Measurements from ENCODE around the gene PDCD4. TPM values are rescaled to one million over a fixed set of nuclear protein-coding genes. Genes with fewer than 3 reads are reported as not detected.
A peak's percentile ranks its signal among the peaks of the same experiment; 100 is the strongest.

PDCD4 gene
- total and polyA plus RNA-seq, 10 of the 15 experiments (the other 5 are each of a cell fraction or from before 2014, with no cell fraction given), result 101 to 372 (median 171) TPM

- Histone ChIP-seq H3K27me3 (replicated peaks in 1 of 2; ENCODE audit: control insufficient read depth in 2 of 2, insufficient read depth in 2 of 2, low read length in 1 of 2) (no peaks in the 10 kb centered on the region), H2AFZ (ENCODE audit: control insufficient read depth, low read depth, low read length) (no peak overlapping the region), H3K9ac (ENCODE audit: control insufficient read depth, insufficient read depth, low read length) (no peak overlapping the region), H4K20me1 (ENCODE audit: control insufficient read depth, insufficient read depth) (no peaks in the 10 kb centered on the region), H3K27ac (ENCODE audit: control insufficient read depth, insufficient read depth) (no peak overlapping the region), H3K9me3 (replicated peaks; ENCODE audit: control insufficient read depth, insufficient read depth, low read length) (no peaks in the 10 kb centered on the region), H3K36me3 (ENCODE audit: control insufficient read depth in 2 of 2, insufficient read depth in 2 of 2, low read length in 1 of 2) (no peaks in the 10 kb centered on the region; a peak in 1 of 4 replicates), H3K4me3 (no peak overlapping the region), H3K79me2 (ENCODE audit: control insufficient read depth, insufficient read depth, low read length) (no peaks in the 10 kb centered on the region), H3K4me2 (ENCODE audit: control insufficient read depth, insufficient read depth) (no peak overlapping the region), H3K4me1 (ENCODE audit: control insufficient read depth, insufficient read depth, low read length) (peaks cover 5% of the 10 kb centered on the region; the same call in 1 of the 2 replicates)
- no TSS peak for BruUV-seq (replicated peaks)
- DNase-seq (ENCODE audit: low read depth, low spot score) (no peak), ATAC-seq (no peak), FAIRE-seq (no peak)
- peak; percentile 47; the same call in 1 of the 2 replicates for TF ChIP-seq POLR2AphosphoS2 (IDR thresholded peaks at IDR 0.05; ENCODE audit: low read depth, low read length)
- TF ChIP-seq USF2 (IDR thresholded peaks at IDR 0.05; ENCODE audit: borderline replicate concordance, low read depth, low read length), result no peak
- in situ Hi-C loops (cut with MboI) (no loop called here), intact Hi-C loops (cut with micrococcal nuclease; ENCODE audit: unreplicated experiment) (no loop called here)
- CTCF ChIA-PET, result interaction anchor here (0.8 to 2.1 kb wide), 9 partner anchors 9 to 164 kb away, joined by 3 to 8 read pairs (median 4); no protein-coding TSS in a partner anchor
- SMC1A ChIA-PET (ENCODE audit: uncharacterized antibody, unreplicated experiment), result interaction anchor here (0.7 to 2.3 kb wide), 14 partner anchors 9 to 117 kb away, joined by 3 to 9 read pairs (median 5); partner anchors contain the start of genes BBIP1 and SHOC2
- RAD21 ChIA-PET (ENCODE audit: unreplicated experiment), result interaction anchor here (0.8 to 1.7 kb wide), 5 partner anchors 8 to 164 kb away, joined by 3 to 11 read pairs (median 5); partner anchors contain the start of genes BBIP1 and SHOC2
- WGBS (ENCODE audit: insufficient coverage, insufficient replicate concordance, low lambda C conversion rate, missing lambda C conversion rate), result 78% methylated on average over 4 of the region's 4 CpGs
- POLR2A ChIA-PET, result interaction anchor here (0.8 to 2.9 kb wide), 5 partner anchors 8 to 19 kb away, joined by 3 to 11 read pairs (median 4); partner anchors contain the start of gene BBIP1
These were observed 38.4 kb downstream of the PDCD4 start for GRCh38 chr10:110910138-110910537.

- RAD21 ChIA-PET (ENCODE audit: unreplicated experiment), result interaction anchor here (1.0 to 1.2 kb wide), 2 partner anchors 9 to 109 kb away, joined by 3 read pairs; no protein-coding TSS in a partner anchor
- Histone ChIP-seq H3K27ac (ENCODE audit: control insufficient read depth, insufficient read depth) (no peak overlapping the region), H3K4me3 (no peak overlapping the region), H3K27me3 (replicated peaks in 1 of 2; ENCODE audit: control insufficient read depth in 2 of 2, insufficient read depth in 2 of 2, low read length in 1 of 2) (no peaks in the 10 kb centered on the region), H3K9ac (ENCODE audit: control insufficient read depth, insufficient read depth, low read length) (no peak overlapping the region), H3K36me3 (ENCODE audit: control insufficient read depth in 2 of 2, insufficient read depth in 2 of 2, low read length in 1 of 2) (no peaks in the 10 kb centered on the region), H3K4me2 (ENCODE audit: control insufficient read depth, insufficient read depth) (no peak overlapping the region), H3K9me3 (replicated peaks; ENCODE audit: control insufficient read depth, insufficient read depth, low read length) (no peaks in the 10 kb centered on the region), H3K4me1 (ENCODE audit: control insufficient read depth, insufficient read depth, low read length) (peaks cover 7% of the 10 kb centered on the region; the same call in 1 of the 2 replicates), H2AFZ (ENCODE audit: control insufficient read depth, low read depth, low read length) (no peak overlapping the region), H3K79me2 (ENCODE audit: control insufficient read depth, insufficient read depth, low read length) (no peaks in the 10 kb centered on the region), H4K20me1 (ENCODE audit: control insufficient read depth, insufficient read depth) (no peaks in the 10 kb centered on the region)
- BruUV-seq (replicated peaks), result no TSS peak
- DNase-seq (ENCODE audit: low read depth, low spot score) (no peak), ATAC-seq (no peak), FAIRE-seq (no peak)
- in situ Hi-C loops (cut with MboI), result no loop called here
- POLR2A ChIA-PET, result interaction anchor here (0.8 kb wide), 1 partner anchor 50 kb away, joined by 3 read pairs; no protein-coding TSS in a partner anchor
- intact Hi-C loops (cut with micrococcal nuclease; ENCODE audit: unreplicated experiment), result no loop called here
- CTCF ChIA-PET, result interaction anchor here (0.7 to 1.2 kb wide), 4 partner anchors 11 to 312 kb away, joined by 3 to 5 read pairs (median 3); no protein-coding TSS in a partner anchor
- TF ChIP-seq IRF4 (IDR thresholded peaks at IDR 0.05; ENCODE audit: low read depth, low read length) (no peak), NR2C1 (IDR thresholded peaks at IDR 0.05) (no peak), ASH2L (IDR thresholded peaks at IDR 0.05; ENCODE audit: borderline replicate concordance, low read depth) (no peak), DPF2 (IDR thresholded peaks at IDR 0.05) (no peak), MYB (IDR thresholded peaks at IDR 0.05; ENCODE audit: borderline replicate concordance, low read depth, low read length) (no peak), STAT3 (IDR thresholded peaks at IDR 0.05; ENCODE audit: low read depth, low read length) (no peak), RAD51 (IDR thresholded peaks at IDR 0.05) (no peak), GABPA (IDR thresholded peaks at IDR 0.05; ENCODE audit: low read depth) (no peak)
- SMC1A ChIA-PET (ENCODE audit: uncharacterized antibody, unreplicated experiment), result interaction anchor here (0.7 to 2.6 kb wide), 17 partner anchors 8 to 304 kb away, joined by 3 to 14 read pairs (median 4); no protein-coding TSS in a partner anchor
- 76% methylated on average over 3 of the region's 3 CpGs for WGBS (ENCODE audit: insufficient coverage, insufficient replicate concordance, low lambda C conversion rate, missing lambda C conversion rate)
These were observed 40.6 kb downstream of the PDCD4 start for GRCh38 chr10:110912374-110912773.

Measured in GM12878 (cell line).